PC-9 (cell line): ENCODE results near the gene SLC35E4. TPM values are rescaled to one million over a fixed set of nuclear protein-coding genes. Genes with fewer than 3 reads are reported as not detected.

Experiments
- BruUV-seq: library from RNA; stranded (reverse); fragments of 400-500 nt; replicated peaks from 2 replicates; lab custom pipeline; 2021; lab: Mats Ljungman, UMichigan
- CTCF ChIA-PET: fragments of 300-600 bp; sonication (Branson Sonifier 250); formaldehyde crosslinking; loops from one replicate; lab custom pipeline; 2022; ENCODE audit warnings: antibody characterized with exemption; lab: Charles Lee
- POLR2A ChIA-PET: fragments of 300-600 bp; sonication (Branson Sonifier 250); formaldehyde crosslinking; loops from one replicate; lab custom pipeline; 2022; ENCODE audit warnings: antibody characterized with exemption; ENCODE audit not compliant: unreplicated experiment; lab: Charles Lee
- DNase-seq, 2 experiments: peaks; one replicate each; pipeline versions ENCODE4 v3.0.0 to v3.0.0-alpha.2; 2015 to 2022; ENCODE audit warnings: mixed read lengths in 1 of 2
- H2AFZ ChIP-seq: fragments of 200-600 bp; sonication (generic); 2 replicates; pipeline ENCODE4 v1.8.1; 2017; ENCODE audit warnings: antibody characterized with exemption
- H3F3A ChIP-seq: fragments of 200-600 bp; sonication (generic); 2 replicates; pipeline ENCODE4 v1.8.1; 2017; ENCODE audit warnings: antibody characterized with exemption, mild to moderate bottlenecking, low read depth; ENCODE audit not compliant: insufficient read depth
- H3K27ac ChIP-seq: fragments of 200-600 bp; sonication (generic); 2 replicates; pipeline ENCODE4 v1.6.1; 2016; ENCODE audit warnings: mixed run types
- H3K27me3 ChIP-seq: fragments of 200-600 bp; sonication (generic); 2 replicates; pipeline ENCODE4 v1.6.1; 2016; ENCODE audit warnings: low read depth, mixed run types; ENCODE audit not compliant: insufficient read depth
- H3K36me3 ChIP-seq: fragments of 200-600 bp; sonication (generic); 2 replicates; pipeline ENCODE4 v1.6.1; 2016; ENCODE audit warnings: low read depth, mixed run types
- H3K4me1 ChIP-seq: fragments of 200-600 bp; sonication (generic); replicated peaks from 2 replicates; pipeline ENCODE4 v1.6.1; 2016; ENCODE audit warnings: mixed run types; ENCODE audit not compliant: insufficient read depth
- H3K4me2 ChIP-seq: fragments of 200-600 bp; sonication (generic); 2 replicates; pipeline ENCODE4 v1.6.1; 2017; ENCODE audit warnings: mixed run types
- H3K4me3 ChIP-seq: fragments of 200-600 bp; sonication (generic); 2 replicates; pipeline ENCODE4 v1.6.1; 2016; ENCODE audit warnings: mixed run types
- H3K79me2 ChIP-seq: fragments of 200-600 bp; sonication (generic); 2 replicates; pipeline ENCODE4 v1.6.1; 2017; ENCODE audit warnings: low read depth, mixed run types
- H3K9me2 ChIP-seq: fragments of 200-600 bp; sonication (generic); 2 replicates; pipeline ENCODE4 v1.8.1; 2017; ENCODE audit warnings: mild to moderate bottlenecking; ENCODE audit not compliant: insufficient read depth
- H3K9me3 ChIP-seq: fragments of 200-600 bp; sonication (generic); 2 replicates; pipeline ENCODE4 v1.8.1; 2016; ENCODE audit warnings: low read depth; ENCODE audit not compliant: insufficient read depth
- H4K20me1 ChIP-seq: fragments of 200-600 bp; sonication (generic); 2 replicates; pipeline ENCODE4 v1.8.1; 2017; ENCODE audit not compliant: insufficient read depth
- CTCF ChIP-seq: fragments of 200-600 bp; sonication (generic); conservative IDR thresholded peaks from 2 replicates; pipeline ENCODE4 v1.6.1; 2017; ENCODE audit warnings: mixed run types, antibody characterized with exemption, mild to moderate bottlenecking, moderate library complexity
- EZH2 ChIP-seq: fragments of 200-600 bp; sonication (generic); IDR thresholded peaks from 2 replicates; pipeline ENCODE4 v1.8.0; 2017; ENCODE audit warnings: antibody characterized with exemption, low read depth
- intact Hi-C: fragments of 100-400 bp; cut with micrococcal nuclease; formaldehyde crosslinking; loops from one replicate; pipeline ENCODE4 v1.10.0; 2022; ENCODE audit not compliant: unreplicated experiment
- total RNA-seq: library from RNA; stranded (reverse); gene quantifications from 2 replicates; pipeline ENCODE4 v1.2.3, GENCODE V29; 2021

SLC35E4 gene
- total RNA-seq, 1 experiment from 2014 or later = 4.7 TPM

DNA sequence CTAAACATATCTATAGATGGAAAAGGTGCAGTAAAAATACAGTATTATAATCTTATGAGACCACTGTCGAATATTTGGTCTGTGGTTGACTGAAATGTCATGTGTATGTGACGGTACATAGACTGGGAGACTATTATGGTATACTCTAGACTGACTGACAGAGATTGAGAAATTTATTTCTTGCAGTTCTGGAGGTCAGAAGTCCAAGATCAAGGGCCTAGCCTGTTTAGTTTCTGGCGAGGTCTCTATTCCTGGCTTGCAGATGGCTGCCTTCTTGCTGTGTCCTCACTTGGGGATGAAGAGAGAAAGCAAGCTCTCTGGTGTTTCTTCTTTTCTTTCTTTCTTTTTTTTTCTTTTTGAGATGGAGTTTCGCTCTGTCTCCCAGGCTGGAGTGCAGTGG is 51.8 kb downstream of the SLC35E4 start:
- H3K4me2 ChIP-seq = no peak overlapping the region

GRCh38 chr22:30689622-30690021 is 54.0 kb downstream of the SLC35E4 start:
- Histone ChIP-seq H3K4me2 (no peak overlapping the region), H3K27ac (no peak overlapping the region), H3K9me3 (no peaks in the 10 kb centered on the region), H2AFZ (no peak overlapping the region), H4K20me1 (no peaks in the 10 kb centered on the region), H3K27me3 (no peaks in the 10 kb centered on the region), H3F3A (no peaks in the 10 kb centered on the region), H3K4me3 (no peak overlapping the region), H3K4me1 (peaks cover 9% of the 10 kb centered on the region; the same call in 1 of the 2 replicates), H3K79me2 (no peaks in the 10 kb centered on the region), H3K36me3 (no peaks in the 10 kb centered on the region), H3K9me2 (no peaks in the 10 kb centered on the region)
- DNase-seq = no peak
- BruUV-seq = no TSS peak
- intact Hi-C loops = no loop called here
- TF ChIP-seq EZH2 = no peak
- TF ChIP-seq CTCF = no peak
- CTCF ChIA-PET = no interaction called here
- POLR2A ChIA-PET = no interaction called here

More for the DNA sequence above, 51.8 kb downstream of the SLC35E4 start:
- intact Hi-C loops = no loop called here
- Histone ChIP-seq H3K4me3 (no peak overlapping the region), H3F3A (no peaks in the 10 kb centered on the region), H3K79me2 (no peaks in the 10 kb centered on the region), H2AFZ (no peak overlapping the region), H3K27ac (no peak overlapping the region), H3K9me2 (no peaks in the 10 kb centered on the region), H3K36me3 (no peaks in the 10 kb centered on the region), H3K27me3 (no peaks in the 10 kb centered on the region), H4K20me1 (no peaks in the 10 kb centered on the region), H3K9me3 (no peaks in the 10 kb centered on the region), H3K4me1 (peaks cover 4% of the 10 kb centered on the region; the same call in 1 of the 2 replicates)
- no TSS peak for BruUV-seq
- no peak for TF ChIP-seq EZH2
- no peak for TF ChIP-seq CTCF
- ChIA-PET CTCF (no interaction called here), POLR2A (interaction anchor here (0.6 kb wide), 1 partner anchor 264 kb away, joined by 3 read pairs; no protein-coding TSS in a partner anchor)
- no peak for DNase-seq

GRCh38 chr22:30691204-30691603 is 55.6 kb downstream of the SLC35E4 start:
- no peak for TF ChIP-seq EZH2
- intact Hi-C loops = no loop called here
- H3K36me3 ChIP-seq = no peaks in the 10 kb centered on the region
- H3F3A ChIP-seq = peaks cover 3% of the 10 kb centered on the region
- H3K4me2 ChIP-seq = no peak overlapping the region
- H2AFZ ChIP-seq = no peak overlapping the region
- H4K20me1 ChIP-seq = no peaks in the 10 kb centered on the region
- no peak overlapping the region for H3K27ac ChIP-seq
- H3K9me3 ChIP-seq = no peaks in the 10 kb centered on the region
- ChIA-PET POLR2A (interaction anchor here (0.6 kb wide), 1 partner anchor 400 kb away, joined by 3 read pairs; no protein-coding TSS in a partner anchor), CTCF (no interaction called here)
- BruUV-seq = no TSS peak
- H3K4me1 ChIP-seq = peaks cover 9% of the 10 kb centered on the region; the same call in 1 of the 2 replicates
- no peaks in the 10 kb centered on the region for H3K79me2 ChIP-seq
- no peak for DNase-seq
- H3K27me3 ChIP-seq = no peaks in the 10 kb centered on the region
- H3K4me3 ChIP-seq = no peak overlapping the region
- H3K9me2 ChIP-seq = no peaks in the 10 kb centered on the region
